GM18868 (cell line): ENCODE measurements around the gene NR3C1.

Experiments
- ATAC-seq: cut with Tn5 transposase; IDR thresholded peaks from one replicate; pipeline ENCODE4 v1.9.1; 2021; ENCODE audit warnings: mild to moderate bottlenecking, moderate library complexity; ENCODE audit not compliant: unreplicated experiment

Gene NR3C1

GRCh38 chr5:143426437-143426991 is 23.0 kb upstream of the NR3C1 start:
- ATAC-seq = peak; percentile 82

DNA sequence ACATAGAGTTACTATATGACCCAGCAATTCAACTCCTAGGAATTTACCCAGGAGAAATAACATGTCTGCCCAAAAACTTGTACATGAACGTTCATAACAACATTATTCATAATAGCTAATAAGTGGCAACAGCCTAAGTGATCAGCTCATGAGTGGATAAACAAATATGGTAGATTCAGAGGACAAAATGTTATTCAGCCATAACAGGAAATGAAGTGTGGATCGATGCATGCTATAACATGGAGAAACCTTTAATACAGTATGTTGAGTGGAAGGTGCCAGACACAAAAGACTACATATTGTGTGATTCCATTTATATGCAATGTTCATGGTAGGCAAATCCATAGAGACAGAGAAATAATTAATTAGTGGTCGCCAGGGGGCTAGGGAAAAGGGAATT is 22.3 kb upstream of the NR3C1 start:
- ATAC-seq = no peak

DNA sequence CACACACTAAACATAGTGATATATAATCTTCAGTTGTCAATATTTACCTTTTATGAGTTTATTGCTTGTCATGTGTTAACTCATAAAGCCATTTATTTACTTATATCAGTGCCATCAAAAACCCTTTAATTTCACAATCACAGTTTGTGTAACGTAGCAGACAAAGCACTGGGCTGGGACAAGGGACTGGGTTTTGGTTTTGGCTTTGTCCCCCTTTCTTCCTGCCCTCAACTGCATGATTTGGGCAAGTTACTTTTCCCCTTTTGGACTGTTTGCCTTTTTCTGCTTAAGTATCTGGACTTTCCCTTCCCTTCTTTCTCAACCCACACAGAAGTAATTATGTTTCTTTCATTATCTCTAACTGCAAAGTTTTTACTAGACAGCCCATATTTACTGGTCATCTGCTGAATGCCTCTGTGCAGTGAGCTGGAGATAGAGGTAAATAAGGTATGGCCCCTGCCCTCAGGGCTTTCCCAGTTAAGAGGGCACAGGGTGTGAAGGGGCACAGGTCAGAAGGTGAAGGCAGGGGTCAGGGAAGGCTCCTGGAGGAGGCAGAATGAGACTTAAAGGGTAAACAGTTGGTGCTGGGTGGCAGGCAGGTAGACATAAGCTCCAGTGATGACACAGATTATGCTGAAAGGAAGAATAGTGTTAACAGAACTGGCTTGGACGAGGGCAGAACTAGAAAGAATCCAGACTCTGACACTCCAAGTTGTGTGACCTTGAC is 14.8 kb upstream of the NR3C1 start:
- peak; percentile 70 for ATAC-seq

- ATAC-seq = no peak
These were observed 14.1 kb upstream of the NR3C1 start for GRCh38 chr5:143417503-143418139.

DNA sequence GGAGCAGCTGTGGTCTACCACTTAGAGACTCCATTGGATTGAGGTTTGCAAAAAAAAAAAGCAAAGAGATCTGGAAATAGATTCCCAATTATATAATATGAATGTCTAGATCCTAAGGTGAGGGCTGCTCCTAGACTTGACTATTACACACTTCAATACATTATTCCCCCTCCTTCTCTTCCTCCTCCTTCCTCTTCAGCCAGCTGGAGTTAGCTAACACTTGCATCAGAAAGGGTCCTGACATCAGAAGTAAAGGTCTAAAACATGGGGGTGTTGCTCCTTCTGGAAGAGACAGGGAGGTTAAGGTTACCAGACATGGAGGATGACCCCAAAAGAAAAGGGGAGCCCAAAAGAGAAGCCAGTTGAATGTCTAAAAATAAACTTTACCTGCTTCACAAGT is 12.9 kb upstream of the NR3C1 start:
- no peak for ATAC-seq

DNA sequence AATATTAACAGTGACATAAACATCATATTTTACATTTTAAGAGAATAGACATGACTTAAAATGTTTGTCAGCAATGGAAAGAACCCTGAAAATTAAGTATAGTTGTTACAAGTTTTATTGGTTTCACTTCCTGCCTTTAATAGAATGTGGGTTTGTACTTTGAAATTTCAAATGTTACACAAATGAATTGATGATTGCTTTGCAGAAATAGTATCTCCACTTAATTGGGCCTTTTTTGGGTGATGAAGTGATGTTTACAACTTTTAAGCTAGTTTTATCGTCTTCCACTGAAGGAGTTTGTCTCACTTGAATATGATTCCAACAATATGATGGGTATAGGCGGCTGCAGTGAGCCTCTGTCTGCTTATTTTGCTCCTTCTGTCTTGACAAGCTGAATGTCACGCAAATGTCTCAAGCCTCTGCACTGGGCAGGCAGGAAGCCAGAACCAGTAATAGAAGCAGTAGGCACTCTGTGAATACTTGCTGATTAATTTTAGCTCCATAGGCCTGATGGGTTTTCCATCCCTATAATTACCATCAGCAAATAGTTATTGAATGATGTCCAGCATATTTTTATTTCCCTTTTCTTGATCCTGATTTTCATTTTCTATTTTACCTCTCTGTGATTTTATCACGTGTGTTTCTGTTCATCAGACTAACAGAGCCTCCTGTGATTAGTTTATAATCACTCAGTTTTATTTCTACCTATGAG is 10.6 kb upstream of the NR3C1 start:
- peak; percentile 58 for ATAC-seq

GRCh38 chr5:143412661-143413342 is 9.3 kb upstream of the NR3C1 start:
- ATAC-seq = no peak

GRCh38 chr5:143409926-143410325 is 6.4 kb upstream of the NR3C1 start:
- no peak for ATAC-seq

DNA sequence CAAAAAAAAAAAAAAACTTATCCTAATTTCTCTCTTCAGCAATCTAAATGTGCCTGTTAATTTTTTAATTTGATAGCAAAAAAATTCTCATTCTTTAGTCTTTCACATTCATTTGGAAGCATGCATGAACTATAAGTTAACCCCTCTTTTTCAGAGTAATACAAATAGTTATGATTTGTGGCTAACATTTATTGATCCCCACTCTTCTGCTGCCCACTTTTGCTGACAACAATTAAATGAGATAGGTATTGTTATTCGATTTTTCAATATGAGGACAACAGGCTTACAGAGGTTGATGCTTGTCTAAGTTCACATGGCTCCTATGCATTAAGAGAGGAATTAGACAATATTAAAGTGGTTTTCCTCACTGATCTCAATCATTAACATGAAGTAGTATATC is 2.9 kb upstream of the NR3C1 start:
- ATAC-seq = no peak

GRCh38 chr5:143405849-143406098 is 2.3 kb upstream of the NR3C1 start:
- ATAC-seq = no peak

- peak; percentile 33 for ATAC-seq
These were observed 1.8 kb upstream of the NR3C1 start for GRCh38 chr5:143405063-143405848.

DNA sequence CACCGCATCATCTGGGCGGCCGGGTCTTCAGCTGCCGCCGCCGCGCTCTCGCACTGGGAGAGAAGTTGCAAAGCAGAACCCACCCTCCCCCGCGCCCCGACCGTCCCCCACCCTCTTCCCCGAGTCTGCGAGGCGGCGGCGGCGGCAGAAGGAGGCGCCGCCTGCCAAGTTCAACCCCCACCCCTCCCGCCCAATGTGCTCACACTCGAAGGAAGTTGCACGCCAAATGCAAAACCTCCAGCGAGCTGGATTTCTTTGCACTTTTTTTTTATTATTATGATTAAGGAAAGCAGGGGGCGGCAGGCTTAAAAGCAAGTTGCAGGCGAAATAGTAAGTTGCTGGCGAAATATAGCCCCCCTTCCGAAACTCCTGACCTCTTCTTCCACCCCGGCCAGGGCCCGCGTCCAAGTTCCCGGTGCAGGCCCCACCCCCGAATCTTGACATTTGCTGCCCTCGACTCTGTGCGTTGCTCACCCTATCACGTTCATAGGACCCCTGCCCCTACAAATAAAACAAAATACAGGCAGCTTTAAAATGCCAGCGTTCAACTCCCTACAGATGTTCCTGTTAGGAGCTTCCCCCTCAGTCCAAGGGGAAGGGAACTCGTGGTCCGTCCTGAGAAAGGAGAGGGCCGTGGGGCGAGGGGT is 1.1 kb upstream of the NR3C1 start:
- peak; percentile 23 for ATAC-seq

DNA sequence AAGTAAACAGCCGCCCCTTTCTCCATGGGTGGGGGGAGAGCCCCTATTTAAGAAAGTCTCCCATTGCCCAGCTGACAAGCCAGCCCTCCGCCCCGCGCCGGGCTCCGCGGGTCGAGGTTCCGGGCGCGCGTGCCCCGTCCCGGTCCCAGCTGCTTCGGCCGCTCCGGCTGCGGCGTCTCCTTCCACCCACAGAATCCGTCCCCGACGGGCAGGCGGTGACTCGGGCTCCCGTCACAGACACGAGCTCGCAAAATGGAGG is 223 bp downstream of the NR3C1 start:
- peak; percentile 1 for ATAC-seq

GRCh38 chr5:143402553-143403333 is 743 bp downstream of the NR3C1 start:
- no peak for ATAC-seq

GRCh38 chr5:143402017-143402552 is 1.4 kb downstream of the NR3C1 start:
- ATAC-seq = no peak

DNA sequence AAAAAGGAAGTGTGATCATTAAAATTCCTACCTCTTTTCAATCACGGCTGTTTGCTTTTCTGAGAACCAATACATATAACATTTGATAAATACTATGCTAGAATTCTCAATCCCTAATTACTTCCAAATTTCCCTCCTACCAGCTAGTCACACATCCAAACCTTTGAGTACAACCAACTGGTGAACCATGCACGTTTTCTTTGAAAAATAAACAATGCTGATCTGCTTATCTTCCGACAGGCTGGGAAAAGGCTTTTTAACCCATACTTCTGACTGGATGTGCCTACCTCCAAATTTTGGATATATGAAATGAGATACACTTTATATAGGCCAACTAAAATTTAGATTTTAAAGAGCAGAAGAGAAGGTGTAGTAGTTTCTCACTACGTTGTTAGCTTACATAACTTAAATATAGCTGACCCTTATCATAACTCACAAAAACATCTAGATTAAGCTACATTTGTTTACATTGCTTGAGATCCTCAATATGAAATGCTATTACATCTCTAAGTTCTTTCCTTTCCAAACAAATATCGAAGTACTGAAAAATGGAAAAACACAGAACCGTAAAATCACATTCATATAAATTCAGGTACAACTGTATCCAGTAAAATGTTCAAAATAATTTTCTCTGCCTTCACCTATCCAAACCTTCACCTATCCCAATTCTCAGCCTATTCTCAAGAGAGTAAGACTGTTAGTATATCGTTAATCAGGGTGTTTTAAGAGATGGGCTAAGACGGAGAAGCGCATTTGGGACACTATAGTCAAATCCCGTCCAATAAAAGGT is 2.1 kb downstream of the NR3C1 start:
- no peak for ATAC-seq

- ATAC-seq = no peak
These were observed 2.8 kb downstream of the NR3C1 start for GRCh38 chr5:143400541-143401226.
